ENCODE data around the gene HIPK2.

HIPK2 gene

GRCh38 chr7:139634087-139634486 lies 143.7 kb downstream of the HIPK2 start:
- Histone ChIP-seq H3K4me3 (ENCODE audit: low read depth, low read length, poor library complexity, severe bottlenecking) (no peak overlapping the region), H3F3A (ENCODE audit: insufficient read depth, low read length) (no peaks in the 10 kb centered on the region), H3K36me3 (ENCODE audit: insufficient read depth, low read length) (no peaks in the 10 kb centered on the region), H4K20me1 (ENCODE audit: insufficient read depth, low read length) (no peaks in the 10 kb centered on the region), H3K27ac (ENCODE audit: low read depth, low read length, poor library complexity, severe bottlenecking) (no peak overlapping the region), H3K27me3 (ENCODE audit: insufficient read depth, low read length) (0 out of 2 replicates have a peak, but pooled peaks cover 7% of the 10 kb centered on the region), H3K4me2 (ENCODE audit: low read length) (no peak overlapping the region), H2AFZ (ENCODE audit: low read length) (no peak overlapping the region), H3K9me2 (ENCODE audit: low read depth, low read length) (no peaks in the 10 kb centered on the region), H3K4me1 (ENCODE audit: insufficient read depth, low read length, severe bottlenecking) (no peaks in the 10 kb centered on the region), H3K79me2 (ENCODE audit: insufficient read depth, low read length) (no peaks in the 10 kb centered on the region), H3K9ac (ENCODE audit: low read length) (no peak overlapping the region), H3K9me3 (ENCODE audit: low read length) (no peaks in the 10 kb centered on the region)
- TF ChIP-seq EZH2 (IDR thresholded peaks at IDR 0.05; ENCODE audit: borderline replicate concordance, low read length) (no peak), CTCF (IDR thresholded peaks at IDR 0.05; ENCODE audit: low read length) (no peak)

- Histone ChIP-seq H3K4me1 (ENCODE audit: insufficient read depth, low read length, severe bottlenecking) (no peaks in the 10 kb centered on the region), H3K4me2 (ENCODE audit: low read length) (no peak overlapping the region), H3K79me2 (ENCODE audit: insufficient read depth, low read length) (no peaks in the 10 kb centered on the region), H3K9me2 (ENCODE audit: low read depth, low read length) (no peaks in the 10 kb centered on the region), H3K36me3 (ENCODE audit: insufficient read depth, low read length) (no peaks in the 10 kb centered on the region), H3K27me3 (ENCODE audit: insufficient read depth, low read length) (0 out of 2 replicates have a peak, but pooled peaks cover 7% of the 10 kb centered on the region), H3K27ac (ENCODE audit: low read depth, low read length, poor library complexity, severe bottlenecking) (no peak overlapping the region), H2AFZ (ENCODE audit: low read length) (no peak overlapping the region), H3F3A (ENCODE audit: insufficient read depth, low read length) (no peaks in the 10 kb centered on the region), H4K20me1 (ENCODE audit: insufficient read depth, low read length) (no peaks in the 10 kb centered on the region), H3K9me3 (ENCODE audit: low read length) (no peaks in the 10 kb centered on the region), H3K4me3 (ENCODE audit: low read depth, low read length, poor library complexity, severe bottlenecking) (no peak overlapping the region), H3K9ac (ENCODE audit: low read length) (no peak overlapping the region)
- TF ChIP-seq EZH2 (IDR thresholded peaks at IDR 0.05; ENCODE audit: borderline replicate concordance, low read length) = no peak
- TF ChIP-seq CTCF (IDR thresholded peaks at IDR 0.05; ENCODE audit: low read length) = no peak
Measured at GRCh38 chr7:139631520-139632031, 146.2 kb downstream of the HIPK2 start.

GRCh38 chr7:139630643-139631519 lies 146.9 kb downstream of the HIPK2 start:
- Histone ChIP-seq H3K4me1 (ENCODE audit: insufficient read depth, low read length, severe bottlenecking) (no peaks in the 10 kb centered on the region), H3K27me3 (ENCODE audit: insufficient read depth, low read length) (0 out of 2 replicates have a peak, but pooled peaks cover 6% of the 10 kb centered on the region), H3K9me2 (ENCODE audit: low read depth, low read length) (no peaks in the 10 kb centered on the region), H3K79me2 (ENCODE audit: insufficient read depth, low read length) (no peaks in the 10 kb centered on the region), H3K9me3 (ENCODE audit: low read length) (no peaks in the 10 kb centered on the region), H3K4me2 (ENCODE audit: low read length) (no peak overlapping the region), H3F3A (ENCODE audit: insufficient read depth, low read length) (no peaks in the 10 kb centered on the region), H3K4me3 (ENCODE audit: low read depth, low read length, poor library complexity, severe bottlenecking) (no peak overlapping the region), H3K9ac (ENCODE audit: low read length) (no peak overlapping the region), H2AFZ (ENCODE audit: low read length) (no peak overlapping the region), H3K36me3 (ENCODE audit: insufficient read depth, low read length) (no peaks in the 10 kb centered on the region), H3K27ac (ENCODE audit: low read depth, low read length, poor library complexity, severe bottlenecking) (no peak overlapping the region), H4K20me1 (ENCODE audit: insufficient read depth, low read length) (no peaks in the 10 kb centered on the region)
- TF ChIP-seq EZH2 (IDR thresholded peaks at IDR 0.05; ENCODE audit: borderline replicate concordance, low read length) = no peak
- TF ChIP-seq CTCF (IDR thresholded peaks at IDR 0.05; ENCODE audit: low read length) = no peak

Measured in OCI-LY1 (cell line).